Epithelial cell of esophagus (primary cell): Measurements from ENCODE around the gene MAP7D3.

Experiments used
- DNase-seq: peaks from one replicate; pipeline ENCODE4 v3.0.0; 2010; ENCODE audit warnings: low read depth
- H3K4me3 ChIP-seq: 2 replicates; pipeline ENCODE4 v1.5.1; 2011; ENCODE audit warnings: mild to moderate bottlenecking, low read length, control low read depth
- TF ChIP-seq, protein P1 (sequence below): IDR thresholded peaks from 2 replicates; pipeline ENCODE4 v1.5.1; 2011; ENCODE audit warnings: low read depth, mild to moderate bottlenecking, low read length, control low read depth, inconsistent platforms; ENCODE audit not compliant: insufficient read depth; ENCODE audit errors: missing control alignments

MAP7D3 gene

DNA sequence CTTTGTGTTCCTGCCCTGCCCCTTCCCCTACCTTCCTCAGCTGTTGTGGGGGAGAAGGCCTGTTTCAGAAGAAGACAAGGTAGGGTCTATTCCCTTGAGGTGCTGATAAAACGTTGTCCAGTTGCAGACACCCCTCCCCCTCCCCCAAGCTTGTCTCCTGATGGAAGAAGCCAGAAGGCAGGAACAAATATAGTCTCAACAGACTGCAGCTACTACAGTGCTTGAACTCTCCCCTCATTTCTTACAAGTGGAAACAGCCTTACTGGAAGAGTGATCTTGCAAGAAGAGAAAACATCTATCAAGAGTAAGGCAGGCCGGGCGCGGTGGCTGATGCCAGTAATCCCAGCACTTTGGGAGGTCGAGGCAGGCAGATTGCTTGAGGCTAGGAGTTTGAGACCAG is 11.0 kb upstream of the MAP7D3 start:
- H3K4me3 ChIP-seq: no peak overlapping the region
- TF ChIP-seq, protein P1, sequence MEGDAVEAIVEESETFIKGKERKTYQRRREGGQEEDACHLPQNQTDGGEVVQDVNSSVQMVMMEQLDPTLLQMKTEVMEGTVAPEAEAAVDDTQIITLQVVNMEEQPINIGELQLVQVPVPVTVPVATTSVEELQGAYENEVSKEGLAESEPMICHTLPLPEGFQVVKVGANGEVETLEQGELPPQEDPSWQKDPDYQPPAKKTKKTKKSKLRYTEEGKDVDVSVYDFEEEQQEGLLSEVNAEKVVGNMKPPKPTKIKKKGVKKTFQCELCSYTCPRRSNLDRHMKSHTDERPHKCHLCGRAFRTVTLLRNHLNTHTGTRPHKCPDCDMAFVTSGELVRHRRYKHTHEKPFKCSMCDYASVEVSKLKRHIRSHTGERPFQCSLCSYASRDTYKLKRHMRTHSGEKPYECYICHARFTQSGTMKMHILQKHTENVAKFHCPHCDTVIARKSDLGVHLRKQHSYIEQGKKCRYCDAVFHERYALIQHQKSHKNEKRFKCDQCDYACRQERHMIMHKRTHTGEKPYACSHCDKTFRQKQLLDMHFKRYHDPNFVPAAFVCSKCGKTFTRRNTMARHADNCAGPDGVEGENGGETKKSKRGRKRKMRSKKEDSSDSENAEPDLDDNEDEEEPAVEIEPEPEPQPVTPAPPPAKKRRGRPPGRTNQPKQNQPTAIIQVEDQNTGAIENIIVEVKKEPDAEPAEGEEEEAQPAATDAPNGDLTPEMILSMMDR: no peak
- no peak for DNase-seq

DNA sequence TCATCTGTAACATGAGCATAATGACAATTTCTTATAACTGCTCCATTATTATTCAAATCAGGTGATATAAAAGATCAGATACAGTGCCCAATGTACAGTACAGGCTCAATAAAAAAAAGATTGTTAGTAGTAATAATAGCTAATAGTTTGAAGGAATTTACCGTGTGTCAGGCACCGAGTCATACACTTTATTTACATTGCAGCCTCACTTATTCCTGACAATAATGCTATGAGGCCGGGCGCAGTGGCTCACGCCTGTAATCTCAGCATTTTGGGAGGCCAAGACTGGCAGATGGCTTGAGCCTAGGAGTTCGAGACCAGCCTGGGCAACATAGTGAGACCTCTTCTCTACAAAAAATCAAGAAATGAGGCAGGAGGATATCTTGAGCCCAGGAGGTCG is 10.1 kb upstream of the MAP7D3 start:
- TF ChIP-seq, protein P1: no peak

GRCh38 chrX:136260776-136261175 is 9.6 kb upstream of the MAP7D3 start:
- H3K4me3 ChIP-seq: no peak overlapping the region
- DNase-seq: peak; percentile 51
- TF ChIP-seq, protein P1: no peak

More for the DNA sequence above, 10.1 kb upstream of the MAP7D3 start:
- H3K4me3 ChIP-seq: no peak overlapping the region
- DNase-seq: peak; percentile 21

- no peak overlapping the region for H3K4me3 ChIP-seq
- TF ChIP-seq, protein P1: no peak
- peak; percentile 52 for DNase-seq
These were observed 8.3 kb upstream of the MAP7D3 start for GRCh38 chrX:136259543-136259942.

GRCh38 chrX:136258951-136259350 is 7.8 kb upstream of the MAP7D3 start:
- TF ChIP-seq, protein P1: no peak
- no peak for DNase-seq

GRCh38 chrX:136256026-136256425 is 4.8 kb upstream of the MAP7D3 start:
- TF ChIP-seq, protein P1: no peak
- DNase-seq: no peak
- no peak overlapping the region for H3K4me3 ChIP-seq

More at GRCh38 chrX:136258951-136259350, 7.8 kb upstream of the MAP7D3 start:
- no peak overlapping the region for H3K4me3 ChIP-seq

DNA sequence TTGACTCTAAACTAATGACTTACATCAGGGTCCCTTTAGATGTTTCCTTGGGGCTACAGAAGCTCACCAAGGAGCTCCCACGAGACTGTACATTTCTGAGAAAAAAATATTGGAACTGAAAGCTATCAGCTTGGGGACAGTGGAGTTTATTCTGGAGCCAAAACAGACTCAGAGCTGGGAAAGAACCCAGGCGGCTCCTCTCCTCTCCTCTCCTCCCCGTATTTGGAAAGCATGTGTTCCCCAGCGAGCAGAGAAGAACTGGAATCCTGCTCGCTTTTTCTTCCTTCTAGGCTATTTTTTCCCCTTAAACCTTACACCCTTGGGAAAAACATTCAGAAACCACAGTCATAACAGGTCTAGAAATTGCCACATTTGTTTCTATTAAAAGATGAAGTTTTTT is 4.3 kb upstream of the MAP7D3 start:
- H3K4me3 ChIP-seq: no peak overlapping the region
- TF ChIP-seq, protein P1: no peak
- no peak for DNase-seq
